HG03280 (cell line): ENCODE measurements around the gene QPRT.
A peak's percentile ranks its signal among the peaks of the same experiment; 100 is the strongest.
"Not testable (repeated sequence)": the region's sequence is repeated elsewhere in the genome, so short reads cannot be mapped to it uniquely, and the experiment has no call there.

Source experiments
- ATAC-seq: cut with Tn5 transposase; IDR thresholded peaks from one replicate; pipeline ENCODE4 v1.9.1; 2021; ENCODE audit warnings: mild to moderate bottlenecking, moderate library complexity; ENCODE audit not compliant: unreplicated experiment

Gene QPRT

GRCh38 chr16:29714396-29714795 is 35.4 kb downstream of the QPRT start:
- no peak for ATAC-seq

DNA sequence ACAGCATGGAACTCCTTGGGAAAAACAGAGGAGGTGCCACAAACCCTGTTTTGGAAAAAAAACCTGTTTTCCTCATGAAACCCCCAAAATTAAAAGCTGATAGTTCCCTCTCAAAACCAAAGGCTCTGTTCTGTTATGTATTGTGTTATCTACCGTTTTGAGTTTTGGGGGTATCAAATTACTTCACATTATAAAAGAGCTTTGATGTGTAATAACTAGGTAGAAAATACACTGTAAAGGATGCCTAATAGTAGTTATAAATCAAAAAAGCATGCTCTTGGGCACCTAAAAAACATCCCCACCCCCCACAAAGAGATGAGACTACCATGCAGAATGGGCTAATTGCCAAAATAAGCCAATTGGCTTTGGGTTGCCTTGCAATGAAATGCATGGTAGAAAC is 36.0 kb downstream of the QPRT start:
- ATAC-seq = no peak

GRCh38 chr16:29717113-29717512 is 38.1 kb downstream of the QPRT start:
- ATAC-seq = no peak

- no peak for ATAC-seq
Observed at GRCh38 chr16:29719063-29719462, 40.1 kb downstream of the QPRT start.

GRCh38 chr16:29720703-29721102 is 41.7 kb downstream of the QPRT start:
- ATAC-seq = no peak

DNA sequence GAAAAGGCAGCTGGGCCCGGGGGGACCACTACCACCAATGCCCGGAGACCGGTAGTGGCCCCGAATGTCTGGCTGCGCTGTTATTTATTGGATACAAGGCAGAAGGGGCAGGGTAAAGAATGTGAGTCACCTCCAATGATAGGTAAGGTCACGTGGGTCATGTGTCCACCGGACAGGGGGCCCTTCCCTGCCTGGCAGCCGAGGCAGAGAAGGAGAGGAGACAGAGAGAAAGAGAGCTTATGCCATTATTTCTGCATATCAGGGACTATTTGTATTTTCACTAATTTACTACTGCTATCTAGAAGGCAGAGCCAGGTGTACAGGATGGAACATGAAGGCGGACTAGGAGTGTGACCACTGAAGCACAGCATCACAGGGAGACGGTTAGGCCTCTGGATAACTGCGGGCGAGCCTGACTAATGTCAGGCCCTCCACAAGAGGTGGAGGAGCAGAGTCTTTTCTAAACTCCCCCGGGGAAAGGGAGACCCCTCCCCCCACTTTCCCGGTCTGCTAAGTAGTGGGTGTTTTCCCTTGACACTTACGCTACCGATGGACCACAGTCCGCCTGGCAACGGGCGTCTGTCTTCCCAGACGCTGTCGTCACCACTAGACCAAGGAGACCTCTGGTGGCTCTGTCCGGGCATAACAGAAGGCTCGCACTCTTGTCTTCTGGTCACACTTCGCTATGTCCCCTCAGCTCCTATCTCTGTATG is 42.3 kb downstream of the QPRT start:
- ATAC-seq = not testable (repeated sequence)

DNA sequence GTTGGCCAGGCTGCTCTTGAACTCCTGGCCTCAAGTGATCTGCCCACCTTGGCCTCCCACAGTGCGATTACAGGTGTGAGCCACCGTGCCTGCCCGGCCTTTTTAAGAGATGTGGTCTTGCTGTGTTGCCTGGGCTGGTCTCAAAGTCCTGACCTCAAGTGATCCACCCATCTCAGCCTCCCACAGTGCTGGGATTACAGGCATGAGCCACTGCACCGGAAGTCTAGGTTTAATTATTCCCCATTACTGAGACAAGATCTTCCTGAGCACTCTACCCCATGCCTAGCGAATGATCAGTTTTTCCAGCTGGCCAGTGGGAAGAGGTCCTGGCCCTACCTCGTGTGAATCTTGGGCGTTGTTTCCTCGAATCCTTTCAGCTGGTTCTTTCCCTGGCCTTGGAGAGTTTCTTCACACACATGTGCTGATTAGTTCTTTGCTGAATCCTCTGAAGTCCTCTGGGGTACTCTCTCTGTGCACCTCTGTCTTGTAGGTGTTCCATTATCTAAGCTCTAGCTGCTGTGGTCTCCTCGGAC is 47.9 kb downstream of the QPRT start:
- no peak for ATAC-seq

- no peak for ATAC-seq
Observed at GRCh38 chr16:29727452-29727851, 48.5 kb downstream of the QPRT start.

- no peak for ATAC-seq
Observed at GRCh38 chr16:29729116-29729521, 50.1 kb downstream of the QPRT start.

GRCh38 chr16:29730649-29731048 is 51.7 kb downstream of the QPRT start:
- no peak for ATAC-seq

DNA sequence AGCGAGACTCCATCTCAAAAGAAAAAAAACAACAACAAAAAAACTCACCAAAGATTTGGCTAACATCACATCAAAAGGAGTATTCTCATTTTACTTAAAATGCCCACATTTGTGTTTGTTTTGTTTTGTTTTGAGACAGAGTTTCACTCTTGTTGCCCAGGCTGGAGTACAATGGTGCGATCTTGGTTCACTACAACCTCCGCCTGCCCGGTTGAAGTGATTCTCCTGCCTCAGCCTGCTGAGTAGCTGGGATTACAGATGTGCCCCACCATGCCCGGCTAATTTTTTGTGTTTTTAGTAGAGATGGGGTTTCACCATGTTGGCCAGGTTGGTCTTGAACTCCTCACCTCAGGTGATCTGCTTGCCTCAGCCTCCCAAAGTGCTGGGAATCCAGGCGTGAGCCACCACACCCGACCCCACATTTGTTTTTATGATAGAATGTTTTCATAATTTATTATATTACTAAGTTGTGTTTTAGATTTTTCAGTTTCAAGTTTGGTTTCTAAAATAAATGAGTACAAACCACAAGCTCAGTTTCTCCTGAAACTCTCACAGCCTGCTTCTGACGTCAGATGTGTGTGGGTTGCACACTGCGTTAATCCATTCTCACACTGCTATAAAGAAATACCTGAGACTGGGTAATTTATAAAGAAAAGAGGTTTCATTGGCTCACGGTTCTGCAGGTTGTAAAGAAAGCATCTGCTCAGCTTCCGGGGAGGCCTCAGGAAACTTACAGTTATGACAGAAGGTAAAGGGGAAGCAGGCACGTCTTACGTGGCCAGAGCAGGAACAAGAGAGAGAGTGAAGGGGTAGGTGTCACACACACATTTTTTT is 53.0 kb downstream of the QPRT start:
- peak; percentile 81 for ATAC-seq

- no peak for ATAC-seq
Observed at GRCh38 chr16:29734786-29735185, 55.8 kb downstream of the QPRT start.

DNA sequence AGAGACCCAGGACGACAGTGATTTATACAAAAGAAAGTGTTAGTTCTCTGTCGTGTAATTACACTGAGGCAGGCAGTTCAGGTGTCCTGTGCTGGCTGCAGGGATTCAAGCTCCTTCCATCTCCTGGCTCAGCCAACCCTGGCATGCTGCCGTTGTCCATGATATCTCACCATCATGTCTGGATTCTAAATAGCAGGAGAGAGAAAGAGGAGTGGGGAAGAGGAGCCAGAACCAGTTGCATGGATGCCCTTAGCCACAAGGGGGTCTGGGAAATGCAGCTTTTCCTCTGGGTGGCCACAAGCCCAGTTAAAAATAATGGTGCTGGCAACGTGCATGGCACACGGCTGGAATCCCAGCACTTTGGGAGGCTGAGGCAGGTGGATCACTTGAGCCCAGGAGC is 57.1 kb downstream of the QPRT start:
- ATAC-seq = no peak

DNA sequence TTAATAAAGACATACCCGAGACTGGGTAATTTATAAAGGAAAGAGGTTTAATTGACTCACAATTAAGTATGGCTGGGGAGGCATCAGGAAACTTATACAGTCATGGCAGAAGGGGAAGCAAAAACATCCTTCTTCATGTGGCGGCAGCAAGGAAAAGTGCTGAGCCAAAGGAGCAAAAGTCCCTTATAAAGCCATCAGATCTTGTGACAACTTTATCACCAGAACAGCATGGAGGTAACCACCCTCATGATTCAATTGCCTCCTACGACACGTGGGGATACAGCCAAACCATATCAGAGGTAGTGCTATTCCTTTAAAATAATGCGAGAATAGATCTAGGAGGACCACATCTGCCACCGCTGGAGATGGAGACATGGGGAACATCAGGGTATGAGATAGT is 57.8 kb downstream of the QPRT start:
- no peak for ATAC-seq

DNA sequence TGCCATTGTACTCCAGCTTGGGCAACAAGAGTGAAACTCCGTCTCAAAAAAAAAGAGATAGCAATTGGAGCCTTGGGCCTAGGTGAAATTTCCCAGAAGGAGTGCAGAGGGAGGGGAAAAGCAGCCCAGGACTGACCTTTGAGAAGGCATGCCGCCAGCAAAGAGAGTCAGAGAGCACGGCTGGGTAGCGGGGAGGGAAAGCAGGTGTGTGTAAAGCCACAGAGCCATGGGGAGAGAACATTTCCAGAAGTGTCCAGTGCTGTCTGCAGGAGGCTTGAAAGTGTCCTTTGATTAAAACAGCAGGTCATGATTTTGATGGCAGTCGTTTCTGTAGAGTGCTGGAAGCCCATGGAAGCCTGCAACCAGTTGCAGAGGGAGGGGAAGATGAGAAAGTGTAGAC is 58.7 kb downstream of the QPRT start:
- ATAC-seq = no peak

GRCh38 chr16:29738514-29738913 is 59.5 kb downstream of the QPRT start:
- ATAC-seq = no peak

GRCh38 chr16:29739927-29740629 is 61.1 kb downstream of the QPRT start:
- not testable (repeated sequence) for ATAC-seq

DNA sequence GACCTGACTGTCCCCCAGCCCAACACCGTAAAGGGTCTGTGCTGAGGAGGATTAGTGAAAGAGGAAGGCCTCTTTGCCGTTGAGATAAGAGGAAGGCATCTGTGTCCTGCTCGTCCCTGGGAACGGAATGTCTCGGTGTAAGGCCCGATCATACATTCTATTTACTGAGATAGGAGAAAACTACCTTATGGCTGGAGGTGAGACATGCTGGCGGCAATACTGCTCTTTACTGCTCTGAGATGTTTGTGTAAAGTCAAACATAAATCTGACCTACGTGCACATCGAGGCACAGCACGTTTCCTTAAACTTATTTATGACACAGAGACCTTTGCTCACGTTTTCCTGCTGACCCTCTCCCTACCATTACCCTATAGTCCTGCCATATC is 61.6 kb downstream of the QPRT start:
- not testable (repeated sequence) for ATAC-seq

DNA sequence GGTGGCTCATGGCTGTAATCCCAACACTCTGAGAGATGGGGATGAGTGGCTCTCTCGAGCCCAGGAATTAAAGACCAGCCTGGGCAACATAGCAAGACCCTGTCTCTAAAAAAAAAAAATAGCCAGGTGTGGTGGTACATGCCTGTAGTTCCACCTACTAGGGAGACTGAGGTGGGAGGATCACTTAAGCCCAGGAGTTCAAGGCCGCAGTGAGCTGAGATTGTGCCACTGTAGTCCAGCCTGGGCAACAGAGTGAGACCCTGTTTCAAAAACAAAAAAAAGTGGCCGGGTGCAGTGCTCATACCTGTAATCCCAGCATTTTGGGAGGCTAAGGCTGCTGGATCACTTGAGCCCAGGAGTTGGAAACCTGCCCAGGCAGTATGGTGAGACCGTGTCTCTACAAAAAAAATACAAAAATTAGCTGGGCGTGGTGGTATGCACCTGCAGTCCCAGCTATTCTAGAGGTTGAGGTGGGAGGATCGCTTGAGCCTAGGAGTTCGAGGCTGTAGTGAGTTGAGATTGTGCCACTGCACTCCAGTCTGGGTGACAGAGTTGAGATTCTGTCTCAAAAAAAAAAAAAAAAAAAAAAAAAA is 63.8 kb downstream of the QPRT start:
- no peak for ATAC-seq

DNA sequence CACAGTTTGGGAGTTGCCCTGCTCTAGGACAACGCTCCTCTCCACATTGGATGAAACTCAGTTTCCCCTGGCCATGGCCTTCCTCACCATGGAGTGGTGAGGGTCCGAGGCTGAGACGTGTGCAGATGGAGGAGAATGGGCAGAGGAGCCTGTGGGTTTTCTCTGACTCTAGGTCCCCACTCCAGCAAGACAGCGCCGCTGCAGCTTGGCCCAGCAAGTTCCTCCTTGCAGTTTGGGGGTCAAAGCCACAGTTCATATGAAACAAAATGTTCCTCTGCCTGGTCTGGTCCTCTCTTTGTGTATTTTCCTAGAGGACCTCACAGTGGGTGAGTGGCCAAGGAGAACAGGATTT is 64.5 kb downstream of the QPRT start:
- no peak for ATAC-seq

- ATAC-seq = no peak
Observed at GRCh38 chr16:29743827-29744531, 65.0 kb downstream of the QPRT start.
